ENCODE measurements around the gene SLC29A1.
"Not testable (repeated sequence)": the region's sequence is repeated elsewhere in the genome, so short reads cannot be mapped to it uniquely, and the experiment has no call there.

The SLC29A1 gene

GRCh38 chr6:44223319-44224028 lies at the start of gene SLC29A1:
Gene SLC29A1, plus strand, starts transcription at chr6:44223595. Its CDS starts 3,719 bp downstream, at chr6:44227314.
- DNase-seq (ENCODE audit: insufficient read length, low spot score) (peak; percentile 87), FAIRE-seq (no peak)

GRCh38 chr6:44176130-44176761 lies 47.1 kb upstream of the SLC29A1 start:
- DNase-seq (ENCODE audit: insufficient read length, low spot score) (no peak), FAIRE-seq (no peak)

GRCh38 chr6:44176762-44177509 lies 46.5 kb upstream of the SLC29A1 start:
- FAIRE-seq (no peak), DNase-seq (ENCODE audit: insufficient read length, low spot score) (no peak)

GRCh38 chr6:44177691-44178423 lies 45.5 kb upstream of the SLC29A1 start:
- DNase-seq (ENCODE audit: insufficient read length, low spot score) (no peak), FAIRE-seq (no peak)

GRCh38 chr6:44178424-44179071 lies 44.8 kb upstream of the SLC29A1 start:
- FAIRE-seq (no peak), DNase-seq (ENCODE audit: insufficient read length, low spot score) (no peak)

- FAIRE-seq = no peak
- no peak for DNase-seq (ENCODE audit: insufficient read length, low spot score)
Measured at GRCh38 chr6:44179072-44179536, 44.3 kb upstream of the SLC29A1 start.

- FAIRE-seq (no peak), DNase-seq (ENCODE audit: insufficient read length, low spot score) (no peak)
Measured at GRCh38 chr6:44179648-44180047, 43.7 kb upstream of the SLC29A1 start.

GRCh38 chr6:44180406-44180805 lies 43.0 kb upstream of the SLC29A1 start:
- DNase-seq (ENCODE audit: insufficient read length, low spot score) = no peak

GRCh38 chr6:44180886-44181285 lies 42.5 kb upstream of the SLC29A1 start:
- DNase-seq (ENCODE audit: insufficient read length, low spot score) = no peak
- no peak for FAIRE-seq

More at GRCh38 chr6:44180406-44180805, 43.0 kb upstream of the SLC29A1 start:
- FAIRE-seq = no peak

- FAIRE-seq; DNase-seq (ENCODE audit: insufficient read length, low spot score): not testable (repeated sequence)
Measured at GRCh38 chr6:44181784-44182183, 41.6 kb upstream of the SLC29A1 start.

- FAIRE-seq (no peak), DNase-seq (ENCODE audit: insufficient read length, low spot score) (no peak)
Measured at GRCh38 chr6:44182911-44183390, 40.4 kb upstream of the SLC29A1 start.

GRCh38 chr6:44183783-44184182 lies 39.6 kb upstream of the SLC29A1 start:
- DNase-seq (ENCODE audit: insufficient read length, low spot score) = no peak
- FAIRE-seq = no peak

GRCh38 chr6:44185356-44185755 lies 38.0 kb upstream of the SLC29A1 start:
- not testable (repeated sequence) for DNase-seq (ENCODE audit: insufficient read length, low spot score); FAIRE-seq

- no peak for FAIRE-seq
- DNase-seq (ENCODE audit: insufficient read length, low spot score) = no peak
Measured at GRCh38 chr6:44185953-44186634, 37.3 kb upstream of the SLC29A1 start.

- no peak for FAIRE-seq
- no peak for DNase-seq (ENCODE audit: insufficient read length, low spot score)
Measured at GRCh38 chr6:44186635-44187025, 36.8 kb upstream of the SLC29A1 start.

- no peak for FAIRE-seq
- DNase-seq (ENCODE audit: insufficient read length, low spot score) = no peak
Measured at GRCh38 chr6:44188819-44189218, 34.6 kb upstream of the SLC29A1 start.

GRCh38 chr6:44189257-44189656 lies 34.1 kb upstream of the SLC29A1 start:
- FAIRE-seq = no peak
- no peak for DNase-seq (ENCODE audit: insufficient read length, low spot score)

GRCh38 chr6:44190715-44191114 lies 32.7 kb upstream of the SLC29A1 start:
- no peak for FAIRE-seq

GRCh38 chr6:44192428-44193041 lies 30.9 kb upstream of the SLC29A1 start:
- DNase-seq (ENCODE audit: insufficient read length, low spot score) (no peak), FAIRE-seq (no peak)

More at GRCh38 chr6:44190715-44191114, 32.7 kb upstream of the SLC29A1 start:
- DNase-seq (ENCODE audit: insufficient read length, low spot score) = no peak
